Vagina (tissue), 2 donors: ENCODE measurements around the gene RHOBTB3. TPM values are rescaled to one million over a fixed set of nuclear protein-coding genes. Genes with fewer than 3 reads are reported as not detected.
"Not testable (repeated sequence)": the region's sequence is repeated elsewhere in the genome, so short reads cannot be mapped to it uniquely, and the experiment has no call there.

Experiments used
- DNase-seq, 2 donors: peaks; one replicate each; pipeline ENCODE4 v3.0.0-alpha.2; 2017; ENCODE audit errors: extremely low spot score in 2 of 2
- H3K27ac ChIP-seq: fragments of 200-600 bp; sonication (generic); one replicate; pipeline ENCODE4 v1.5.1; 2019
- H3K27me3 ChIP-seq: fragments of 200-600 bp; sonication (generic); one replicate; pipeline ENCODE4 v1.5.1; 2019
- H3K36me3 ChIP-seq, 2 donors: fragments of 200-600 bp; sonication (generic); one replicate each; pipeline ENCODE4 v1.5.1; 2017 to 2019
- H3K4me1 ChIP-seq: fragments of 200-600 bp; sonication (generic); one replicate; pipeline ENCODE4 v1.5.1; 2019
- H3K4me3 ChIP-seq, 2 donors: fragments of 200-600 bp; sonication (generic); 1 replicate in 1 of 2; 2 replicates in 1 of 2; pipeline ENCODE4 v1.5.1; 2016 to 2019
- H3K9me3 ChIP-seq: fragments of 200-600 bp; sonication (generic); one replicate; pipeline ENCODE4 v1.5.1; 2019
- CTCF ChIP-seq, 3 experiments: fragments of 450-650 bp in 2 of 3; fragments of 200-600 bp in 1 of 3; sonication (generic) in 1 of 3; IDR thresholded peaks; one replicate each; pipeline ENCODE4 v1.5.1; 2017 to 2019; ENCODE audit warnings: antibody characterized with exemption in 3 of 3, mild to moderate bottlenecking in 2 of 3, moderate library complexity in 2 of 3
- POLR2A ChIP-seq, 2 donors: fragments of 450-650 bp; IDR thresholded peaks; one replicate each; pipeline ENCODE4 v1.6.1; 2017; ENCODE audit warnings: antibody characterized with exemption in 2 of 2, mild to moderate bottlenecking in 2 of 2, moderate library complexity in 2 of 2
- POLR2AphosphoS5 ChIP-seq, 2 donors: sonication (generic); formaldehyde crosslinking; IDR thresholded peaks; one replicate each; pipeline ENCODE4 v1.9.0; 2017; ENCODE audit warnings: antibody characterized with exemption in 2 of 2, mild to moderate bottlenecking in 2 of 2, low read depth in 1 of 2; ENCODE audit not compliant: insufficient read depth in 1 of 2
- intact Hi-C: fragments of 100-400 bp; cut with DNase I; formaldehyde crosslinking; loops from one replicate; pipeline ENCODE4 v1.15.1; 2023
- total RNA-seq: library from RNA; depleted of rRNA; stranded (reverse); fragments of >200 nt; gene quantifications from one replicate; pipeline ENCODE4 v1.2.3, GENCODE V29; 2016

The RHOBTB3 gene
- total RNA-seq, 1 donor from 2014 or later = 43.2 TPM

- peak in 1 of 2 donors; percentile 84 for DNase-seq
- no peak for TF ChIP-seq POLR2AphosphoS5 (IDR thresholded peaks at IDR 0.05; ENCODE audit: insufficient read depth in 1 of 2, low read depth in 1 of 2)
- TF ChIP-seq CTCF (IDR thresholded peaks at IDR 0.05) = no peak
- TF ChIP-seq POLR2A (IDR thresholded peaks at IDR 0.05) = no peak
- Histone ChIP-seq H3K27me3 (no peaks in the 10 kb centered on the region), H3K9me3 (no peaks in the 10 kb centered on the region), H3K27ac (peak overlapping the region; percentile 60), H3K4me3 (no peak overlapping the region), H3K36me3 (peaks cover 0 to 12% of the 10 kb centered on the region in 2 donors), H3K4me1 (peaks cover 54% of the 10 kb centered on the region)
- intact Hi-C loops = no loop called here
These were observed 80.9 kb downstream of the RHOBTB3 start for GRCh38 chr5:95812074-95812471.

- Histone ChIP-seq H3K36me3 (peaks cover 0 to 12% of the 10 kb centered on the region in 2 donors), H3K4me1 (peaks cover 59% of the 10 kb centered on the region)
- H3K4me3 ChIP-seq, H3K27ac ChIP-seq, intact Hi-C loops, H3K9me3 ChIP-seq, H3K27me3 ChIP-seq, DNase-seq: not testable (repeated sequence)
These were observed 81.9 kb downstream of the RHOBTB3 start for GRCh38 chr5:95813035-95813434.

GRCh38 chr5:95815155-95815729 is 84.1 kb downstream of the RHOBTB3 start:
- DNase-seq = no peak
- Histone ChIP-seq H3K36me3 (peaks cover 0 to 12% of the 10 kb centered on the region in 2 donors), H3K27ac (no peak overlapping the region), H3K27me3 (no peaks in the 10 kb centered on the region), H3K4me3 (no peak overlapping the region), H3K4me1 (peaks cover 60% of the 10 kb centered on the region), H3K9me3 (no peaks in the 10 kb centered on the region)
- TF ChIP-seq POLR2AphosphoS5 (IDR thresholded peaks at IDR 0.05; ENCODE audit: insufficient read depth in 1 of 2, low read depth in 1 of 2) = no peak
- TF ChIP-seq POLR2A (IDR thresholded peaks at IDR 0.05) = no peak
- no peak for TF ChIP-seq CTCF (IDR thresholded peaks at IDR 0.05)
- intact Hi-C loops = no loop called here

- DNase-seq = no peak
- Histone ChIP-seq H3K36me3 (peaks cover 0 to 12% of the 10 kb centered on the region in 2 donors), H3K4me3 (no peak overlapping the region), H3K27me3 (no peaks in the 10 kb centered on the region), H3K27ac (no peak overlapping the region), H3K4me1 (peaks cover 58% of the 10 kb centered on the region), H3K9me3 (no peaks in the 10 kb centered on the region)
- intact Hi-C loops = no loop called here
- no peak for TF ChIP-seq POLR2A (IDR thresholded peaks at IDR 0.05)
- TF ChIP-seq POLR2AphosphoS5 (IDR thresholded peaks at IDR 0.05; ENCODE audit: insufficient read depth in 1 of 2, low read depth in 1 of 2) = no peak
These were observed 85.2 kb downstream of the RHOBTB3 start for GRCh38 chr5:95816341-95816740.

- Histone ChIP-seq H3K36me3 (peaks cover 0 to 12% of the 10 kb centered on the region in 2 donors), H3K27ac (no peak overlapping the region), H3K9me3 (no peaks in the 10 kb centered on the region), H3K4me1 (peaks cover 60% of the 10 kb centered on the region), H3K4me3 (peak overlapping the region in 1 of 2 donors; percentile 15), H3K27me3 (no peaks in the 10 kb centered on the region)
- DNase-seq = no peak
- TF ChIP-seq POLR2A (IDR thresholded peaks at IDR 0.05) (no peak), POLR2AphosphoS5 (IDR thresholded peaks at IDR 0.05; ENCODE audit: insufficient read depth in 1 of 2, low read depth in 1 of 2) (no peak), CTCF (IDR thresholded peaks at IDR 0.05) (no peak)
- intact Hi-C loops = no loop called here
These were observed 85.6 kb downstream of the RHOBTB3 start for GRCh38 chr5:95816776-95817175.

GRCh38 chr5:95817430-95817829 is 86.3 kb downstream of the RHOBTB3 start:
- H3K4me3 ChIP-seq = peak overlapping the region in 1 of 2 donors; percentile 15
- H3K36me3 ChIP-seq = peaks cover 0 to 12% of the 10 kb centered on the region in 2 donors
- DNase-seq = no peak
- no peaks in the 10 kb centered on the region for H3K27me3 ChIP-seq
- no peak for TF ChIP-seq POLR2AphosphoS5 (IDR thresholded peaks at IDR 0.05; ENCODE audit: insufficient read depth in 1 of 2, low read depth in 1 of 2)
- TF ChIP-seq POLR2A (IDR thresholded peaks at IDR 0.05) = no peak
- TF ChIP-seq CTCF (IDR thresholded peaks at IDR 0.05) = no peak
- H3K27ac ChIP-seq = peak overlapping the region; percentile 53
- intact Hi-C loops = no loop called here
- H3K4me1 ChIP-seq = peaks cover 57% of the 10 kb centered on the region
- no peaks in the 10 kb centered on the region for H3K9me3 ChIP-seq
